HepG2 (cell line): ENCODE measurements around the gene TLE7. TPM values are rescaled to one million over a fixed set of nuclear protein-coding genes. Genes with fewer than 3 reads are reported as not detected.

Experiments
- FOXC1 ChIP-seq: sonication (generic); formaldehyde crosslinking; IDR thresholded peaks from 2 replicates; pipeline ENCODE4 v1.8.0; 2022; ENCODE audit warnings: mild to moderate bottlenecking, missing genetic modification reagents, borderline replicate concordance
- IRX3 ChIP-seq: sonication (generic); formaldehyde crosslinking; IDR thresholded peaks from 2 replicates; pipeline ENCODE4 v1.8.1; 2023; ENCODE audit warnings: mild to moderate bottlenecking, low read depth, missing genetic modification reagents, borderline replicate concordance
- NCOA2 ChIP-seq: sonication (generic); formaldehyde crosslinking; IDR thresholded peaks from 2 replicates; pipeline ENCODE4 v1.8.0; 2022; ENCODE audit warnings: inconsistent platforms
- RXRA ChIP-seq: sonication (generic); formaldehyde crosslinking; IDR thresholded peaks from 2 replicates; pipeline ENCODE4 v1.5.1; 2020; ENCODE audit warnings: missing genetic modification reagents
- ZNF749 ChIP-seq: sonication (generic); formaldehyde crosslinking; IDR thresholded peaks from 2 replicates; pipeline ENCODE4 v1.8.0; 2022; ENCODE audit warnings: mild to moderate bottlenecking, missing genetic modification reagents, moderate library complexity, borderline replicate concordance
- polyA plus RNA-seq, 8 experiments: library from polyadenylated mRNA; depleted of rRNA in 3 of 8; stranded (reverse) in 7 of 8; unstranded in 1 of 8; fragments of >200 nt; fragmentation: Illumina TruSeq in 4 of 8; extraction: Trizol in 4 of 8; gene quantifications; 2 replicates each; pipeline versions ENCODE4 v1.2.1 to v1.2.3, GENCODE V29; 2011 to 2016; ENCODE audit warnings: low read depth in 4 of 8, missing spikeins in 1 of 8, mixed read lengths in 1 of 8; ENCODE audit not compliant: insufficient read depth in 1 of 8
- total RNA-seq, 5 experiments: library from RNA; depleted of rRNA; stranded (reverse); fragments of >200 nt; fragmentation: Illumina TruSeq; extraction: Trizol; gene quantifications; 2 replicates each; pipeline ENCODE4 v1.2.3, GENCODE V29; 2016; ENCODE audit warnings: low read depth in 1 of 5
- TF ChIP-seq, protein P1 (sequence below): IDR thresholded peaks from 2 replicates; pipeline ENCODE4 v1.6.1; 2016; ENCODE audit warnings: missing compliant biosample characterization, missing genetic modification reagents, borderline replicate concordance
- TF ChIP-seq, protein P2 (sequence below): sonication (generic); formaldehyde crosslinking; IDR thresholded peaks from 2 replicates; pipeline ENCODE4 v1.5.0; 2020; ENCODE audit warnings: mild to moderate bottlenecking, low read depth, missing genetic modification reagents, borderline replicate concordance
- TF ChIP-seq, protein P3 (sequence below): IDR thresholded peaks from 2 replicates; pipeline ENCODE4 v1.6.1; 2012; ENCODE audit warnings: inconsistent platforms
- TF ChIP-seq, protein P4 (sequence below): sonication (generic); formaldehyde crosslinking; IDR thresholded peaks from 2 replicates; pipeline ENCODE4 v1.9.0; 2021; ENCODE audit warnings: missing genetic modification reagents, mild to moderate bottlenecking, borderline replicate concordance
- TF ChIP-seq, protein P5 (sequence below): sonication (generic); formaldehyde crosslinking; IDR thresholded peaks from 2 replicates; pipeline ENCODE4 v1.4.0; 2020; ENCODE audit warnings: mild to moderate bottlenecking, missing genetic modification reagents
- TF ChIP-seq, protein P6 (sequence below): sonication (generic); formaldehyde crosslinking; IDR thresholded peaks from 2 replicates; pipeline ENCODE4 v1.9.0; 2021; ENCODE audit warnings: missing genetic modification reagents, borderline replicate concordance
- TF ChIP-seq, protein P7 (sequence below): sonication (generic); formaldehyde crosslinking; IDR thresholded peaks from 2 replicates; pipeline ENCODE4 v1.4.0; 2020; ENCODE audit warnings: missing genetic modification reagents

The TLE7 gene
- total and polyA plus RNA-seq, 2 of the 13 experiments (the other 11 are each of a cell fraction or from before 2014, with no cell fraction given): not detected

DNA sequence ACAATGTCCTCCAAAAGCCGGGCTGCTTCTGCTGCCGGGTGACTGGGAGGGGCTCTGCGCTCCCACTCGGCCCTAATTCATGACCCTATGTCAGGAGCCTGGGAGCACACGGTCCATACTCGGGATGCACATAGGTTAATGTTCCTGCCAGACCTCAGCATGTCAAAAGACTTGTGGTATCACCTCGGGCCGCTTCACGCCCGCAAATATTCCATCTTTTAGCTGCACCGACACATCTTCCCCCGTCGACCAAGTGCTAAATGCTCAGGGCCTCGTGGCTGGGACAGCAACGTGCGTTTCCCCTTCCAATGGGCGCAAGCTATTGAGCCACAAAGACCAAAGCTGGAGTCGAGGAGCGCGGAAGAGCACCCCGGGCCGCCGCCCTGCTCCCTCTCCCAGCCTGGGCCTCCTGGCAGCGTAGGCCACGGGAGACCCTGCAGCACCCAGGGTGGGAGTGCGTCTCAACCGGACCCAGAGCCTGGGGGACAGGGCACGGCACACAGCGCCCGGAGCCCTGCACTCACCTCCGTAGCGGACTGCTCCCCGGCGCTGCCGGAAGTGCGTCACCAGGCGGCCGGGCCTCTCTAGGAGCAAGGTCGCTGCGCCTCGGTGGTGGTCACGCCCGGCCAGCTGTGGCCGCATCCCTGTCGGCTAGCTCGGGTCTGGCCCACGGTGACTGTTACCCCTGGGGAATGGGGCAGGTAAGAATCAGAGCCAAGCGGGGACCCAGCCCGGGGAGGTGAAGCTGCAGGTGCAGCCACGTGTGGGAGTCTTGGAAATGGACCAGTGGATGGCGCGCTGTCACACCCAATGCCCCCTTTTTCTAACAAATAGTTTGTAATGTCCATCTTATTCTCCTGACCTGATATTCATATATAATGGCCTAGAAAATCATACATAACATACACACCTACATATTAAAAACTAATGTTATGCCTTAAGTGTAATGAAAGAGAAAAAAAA is 20.1 kb upstream of the TLE7 start, which contains the start of gene ZNF23 (continued):
- TF ChIP-seq, protein P1, sequence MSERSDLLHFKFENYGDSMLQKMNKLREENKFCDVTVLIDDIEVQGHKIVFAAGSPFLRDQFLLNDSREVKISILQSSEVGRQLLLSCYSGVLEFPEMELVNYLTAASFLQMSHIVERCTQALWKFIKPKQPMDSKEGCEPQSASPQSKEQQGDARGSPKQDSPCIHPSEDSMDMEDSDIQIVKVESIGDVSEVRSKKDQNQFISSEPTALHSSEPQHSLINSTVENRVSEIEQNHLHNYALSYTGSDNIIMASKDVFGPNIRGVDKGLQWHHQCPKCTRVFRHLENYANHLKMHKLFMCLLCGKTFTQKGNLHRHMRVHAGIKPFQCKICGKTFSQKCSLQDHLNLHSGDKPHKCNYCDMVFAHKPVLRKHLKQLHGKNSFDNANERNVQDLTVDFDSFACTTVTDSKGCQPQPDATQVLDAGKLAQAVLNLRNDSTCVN (CRISPR knock-in tag): peak; percentile 87; the same call in 1 of the 2 replicates
- TF ChIP-seq, protein P2, sequence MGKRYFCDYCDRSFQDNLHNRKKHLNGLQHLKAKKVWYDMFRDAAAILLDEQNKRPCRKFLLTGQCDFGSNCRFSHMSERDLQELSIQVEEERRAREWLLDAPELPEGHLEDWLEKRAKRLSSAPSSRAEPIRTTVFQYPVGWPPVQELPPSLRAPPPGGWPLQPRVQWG (CRISPR knock-in tag): no peak
- TF ChIP-seq IRX3 (CRISPR knock-in tag) (peak; percentile 3; the same call in 1 of the 2 replicates), FOXC1 (CRISPR knock-in tag) (peak; percentile 95), NCOA2 (CRISPR knock-in tag) (no peak), RXRA (CRISPR knock-in tag) (peak; percentile 89), ZNF749 (peak; percentile 40; the same call in 1 of the 2 replicates)
- TF ChIP-seq, protein P3, sequence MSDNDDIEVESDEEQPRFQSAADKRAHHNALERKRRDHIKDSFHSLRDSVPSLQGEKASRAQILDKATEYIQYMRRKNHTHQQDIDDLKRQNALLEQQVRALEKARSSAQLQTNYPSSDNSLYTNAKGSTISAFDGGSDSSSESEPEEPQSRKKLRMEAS: peak; percentile 89
- TF ChIP-seq, protein P4, sequence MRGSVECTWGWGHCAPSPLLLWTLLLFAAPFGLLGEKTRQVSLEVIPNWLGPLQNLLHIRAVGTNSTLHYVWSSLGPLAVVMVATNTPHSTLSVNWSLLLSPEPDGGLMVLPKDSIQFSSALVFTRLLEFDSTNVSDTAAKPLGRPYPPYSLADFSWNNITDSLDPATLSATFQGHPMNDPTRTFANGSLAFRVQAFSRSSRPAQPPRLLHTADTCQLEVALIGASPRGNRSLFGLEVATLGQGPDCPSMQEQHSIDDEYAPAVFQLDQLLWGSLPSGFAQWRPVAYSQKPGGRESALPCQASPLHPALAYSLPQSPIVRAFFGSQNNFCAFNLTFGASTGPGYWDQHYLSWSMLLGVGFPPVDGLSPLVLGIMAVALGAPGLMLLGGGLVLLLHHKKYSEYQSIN (CRISPR knock-in tag): no peak
- TF ChIP-seq, protein P5, sequence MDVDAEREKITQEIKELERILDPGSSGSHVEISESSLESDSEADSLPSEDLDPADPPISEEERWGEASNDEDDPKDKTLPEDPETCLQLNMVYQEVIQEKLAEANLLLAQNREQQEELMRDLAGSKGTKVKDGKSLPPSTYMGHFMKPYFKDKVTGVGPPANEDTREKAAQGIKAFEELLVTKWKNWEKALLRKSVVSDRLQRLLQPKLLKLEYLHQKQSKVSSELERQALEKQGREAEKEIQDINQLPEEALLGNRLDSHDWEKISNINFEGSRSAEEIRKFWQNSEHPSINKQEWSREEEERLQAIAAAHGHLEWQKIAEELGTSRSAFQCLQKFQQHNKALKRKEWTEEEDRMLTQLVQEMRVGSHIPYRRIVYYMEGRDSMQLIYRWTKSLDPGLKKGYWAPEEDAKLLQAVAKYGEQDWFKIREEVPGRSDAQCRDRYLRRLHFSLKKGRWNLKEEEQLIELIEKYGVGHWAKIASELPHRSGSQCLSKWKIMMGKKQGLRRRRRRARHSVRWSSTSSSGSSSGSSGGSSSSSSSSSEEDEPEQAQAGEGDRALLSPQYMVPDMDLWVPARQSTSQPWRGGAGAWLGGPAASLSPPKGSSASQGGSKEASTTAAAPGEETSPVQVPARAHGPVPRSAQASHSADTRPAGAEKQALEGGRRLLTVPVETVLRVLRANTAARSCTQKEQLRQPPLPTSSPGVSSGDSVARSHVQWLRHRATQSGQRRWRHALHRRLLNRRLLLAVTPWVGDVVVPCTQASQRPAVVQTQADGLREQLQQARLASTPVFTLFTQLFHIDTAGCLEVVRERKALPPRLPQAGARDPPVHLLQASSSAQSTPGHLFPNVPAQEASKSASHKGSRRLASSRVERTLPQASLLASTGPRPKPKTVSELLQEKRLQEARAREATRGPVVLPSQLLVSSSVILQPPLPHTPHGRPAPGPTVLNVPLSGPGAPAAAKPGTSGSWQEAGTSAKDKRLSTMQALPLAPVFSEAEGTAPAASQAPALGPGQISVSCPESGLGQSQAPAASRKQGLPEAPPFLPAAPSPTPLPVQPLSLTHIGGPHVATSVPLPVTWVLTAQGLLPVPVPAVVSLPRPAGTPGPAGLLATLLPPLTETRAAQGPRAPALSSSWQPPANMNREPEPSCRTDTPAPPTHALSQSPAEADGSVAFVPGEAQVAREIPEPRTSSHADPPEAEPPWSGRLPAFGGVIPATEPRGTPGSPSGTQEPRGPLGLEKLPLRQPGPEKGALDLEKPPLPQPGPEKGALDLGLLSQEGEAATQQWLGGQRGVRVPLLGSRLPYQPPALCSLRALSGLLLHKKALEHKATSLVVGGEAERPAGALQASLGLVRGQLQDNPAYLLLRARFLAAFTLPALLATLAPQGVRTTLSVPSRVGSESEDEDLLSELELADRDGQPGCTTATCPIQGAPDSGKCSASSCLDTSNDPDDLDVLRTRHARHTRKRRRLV: peak; percentile 97
- TF ChIP-seq, protein P6, sequence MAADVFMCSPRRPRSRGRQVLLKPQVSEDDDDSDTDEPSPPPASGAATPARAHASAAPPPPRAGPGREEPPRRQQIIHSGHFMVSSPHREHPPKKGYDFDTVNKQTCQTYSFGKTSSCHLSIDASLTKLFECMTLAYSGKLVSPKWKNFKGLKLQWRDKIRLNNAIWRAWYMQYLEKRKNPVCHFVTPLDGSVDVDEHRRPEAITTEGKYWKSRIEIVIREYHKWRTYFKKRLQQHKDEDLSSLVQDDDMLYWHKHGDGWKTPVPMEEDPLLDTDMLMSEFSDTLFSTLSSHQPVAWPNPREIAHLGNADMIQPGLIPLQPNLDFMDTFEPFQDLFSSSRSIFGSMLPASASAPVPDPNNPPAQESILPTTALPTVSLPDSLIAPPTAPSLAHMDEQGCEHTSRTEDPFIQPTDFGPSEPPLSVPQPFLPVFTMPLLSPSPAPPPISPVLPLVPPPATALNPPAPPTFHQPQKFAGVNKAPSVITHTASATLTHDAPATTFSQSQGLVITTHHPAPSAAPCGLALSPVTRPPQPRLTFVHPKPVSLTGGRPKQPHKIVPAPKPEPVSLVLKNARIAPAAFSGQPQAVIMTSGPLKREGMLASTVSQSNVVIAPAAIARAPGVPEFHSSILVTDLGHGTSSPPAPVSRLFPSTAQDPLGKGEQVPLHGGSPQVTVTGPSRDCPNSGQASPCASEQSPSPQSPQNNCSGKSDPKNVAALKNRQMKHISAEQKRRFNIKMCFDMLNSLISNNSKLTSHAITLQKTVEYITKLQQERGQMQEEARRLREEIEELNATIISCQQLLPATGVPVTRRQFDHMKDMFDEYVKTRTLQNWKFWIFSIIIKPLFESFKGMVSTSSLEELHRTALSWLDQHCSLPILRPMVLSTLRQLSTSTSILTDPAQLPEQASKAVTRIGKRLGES: no peak
- TF ChIP-seq, protein P7, sequence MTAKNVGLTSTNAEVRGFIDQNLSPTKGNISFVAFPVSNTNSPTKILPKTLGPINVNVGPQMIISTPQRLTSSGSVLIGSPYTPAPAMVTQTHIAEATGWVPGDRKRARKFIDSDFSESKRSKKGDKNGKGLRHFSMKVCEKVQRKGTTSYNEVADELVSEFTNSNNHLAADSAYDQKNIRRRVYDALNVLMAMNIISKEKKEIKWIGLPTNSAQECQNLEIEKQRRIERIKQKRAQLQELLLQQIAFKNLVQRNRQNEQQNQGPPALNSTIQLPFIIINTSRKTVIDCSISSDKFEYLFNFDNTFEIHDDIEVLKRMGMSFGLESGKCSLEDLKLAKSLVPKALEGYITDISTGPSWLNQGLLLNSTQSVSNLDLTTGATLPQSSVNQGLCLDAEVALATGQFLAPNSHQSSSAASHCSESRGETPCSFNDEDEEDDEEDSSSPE (CRISPR knock-in tag): peak; percentile 83
